SK-N-SH (cell line): ENCODE measurements around the gene PCCB. TPM values are rescaled to one million over a fixed set of nuclear protein-coding genes. Genes with fewer than 3 reads are reported as not detected.

Source experiments
- CTCF ChIA-PET: fragments of 300-600, 350-600 bp; formaldehyde crosslinking; extraction: SDS; loops from one replicate; lab custom pipeline; 2021; lab: Yijun Ruan, JAX
- POLR2A ChIA-PET: fragments of 350-600 bp; sonication (Branson Sonifier 250); formaldehyde crosslinking; extraction: SDS; loops from one replicate; lab custom pipeline; 2020; ENCODE audit warnings: antibody characterized with exemption, inconsistent platforms; lab: Yijun Ruan, JAX
- DNase-seq: peaks from one replicate; pipeline ENCODE4 v3.0.0; 2012
- H2AFZ ChIP-seq: fragments of 200-600 bp; sonication (generic); 2 replicates; pipeline ENCODE4 v1.8.1; 2016; ENCODE audit warnings: antibody characterized with exemption, mild to moderate bottlenecking, low read depth
- H3F3A ChIP-seq: fragments of 200-600 bp; sonication (generic); replicated peaks from 2 replicates; pipeline ENCODE3; 2016; ENCODE audit warnings: antibody characterized with exemption, mild to moderate bottlenecking; ENCODE audit not compliant: insufficient read depth
- H3K27ac ChIP-seq, 2 experiments: fragments of 200-500 bp in 1 of 2; fragments of 200-600 bp in 1 of 2; sonication (Bioruptor generic) in 1 of 2; sonication (generic), shearing (Covaris generic) in 1 of 2; 2 replicates each; pipeline versions ENCODE4 v1.5.1 to v1.6.1; 2014 to 2016; ENCODE audit warnings: low read depth in 2 of 2, inconsistent platforms in 1 of 2, low read length in 1 of 2, mild to moderate bottlenecking in 1 of 2, mixed read lengths in 1 of 2
- H3K27me3 ChIP-seq: fragments of 200-600 bp; sonication (generic), shearing (Covaris generic); 2 replicates; pipeline ENCODE4 v1.6.1; 2016; ENCODE audit warnings: mixed run types; ENCODE audit not compliant: insufficient read depth
- H3K36me3 ChIP-seq, 2 experiments: fragments of 200-500 bp in 1 of 2; fragments of 200-600 bp in 1 of 2; sonication (Bioruptor generic) in 1 of 2; sonication (generic) in 1 of 2; replicated peaks in 1 of 2; 2 replicates each; pipeline versions ENCODE3 to v1.5.1; 2014 to 2016; ENCODE audit warnings: low read length in 1 of 2, mild to moderate bottlenecking in 1 of 2; ENCODE audit not compliant: insufficient read depth in 2 of 2, control insufficient read depth in 1 of 2
- H3K4me1 ChIP-seq, 2 experiments: fragments of 200-500 bp in 1 of 2; fragments of 200-600 bp in 1 of 2; sonication (Bioruptor generic) in 1 of 2; sonication (generic), shearing (Covaris generic) in 1 of 2; 2 replicates each; pipeline versions ENCODE4 v1.5.1 to v1.6.1; 2014 to 2016; ENCODE audit warnings: low read depth in 1 of 2, low read length in 1 of 2, mixed run types in 1 of 2; ENCODE audit not compliant: insufficient read depth in 2 of 2, control insufficient read depth in 1 of 2
- H3K4me2 ChIP-seq: fragments of 200-600 bp; sonication (generic), shearing (Covaris generic); 2 replicates; pipeline ENCODE4 v1.6.1; 2017; ENCODE audit warnings: mixed run types
- H3K4me3 ChIP-seq, 2 experiments: fragments of 200-500 bp in 1 of 2; fragments of 200-600 bp in 1 of 2; sonication (Bioruptor generic) in 1 of 2; sonication (generic), shearing (Covaris generic) in 1 of 2; 2 replicates each; pipeline versions ENCODE4 v1.5.1 to v1.8.1; 2014 to 2016; ENCODE audit warnings: low read depth in 2 of 2, inconsistent platforms in 1 of 2, low read length in 1 of 2, mild to moderate bottlenecking in 1 of 2, mixed read lengths in 1 of 2, moderate library complexity in 1 of 2
- H3K79me2 ChIP-seq: fragments of 200-600 bp; sonication (generic); 2 replicates; pipeline ENCODE4 v1.8.1; 2017; ENCODE audit warnings: mild to moderate bottlenecking; ENCODE audit not compliant: insufficient read depth
- H3K9ac ChIP-seq: fragments of 200-600 bp; sonication (generic); 2 replicates; pipeline ENCODE4 v1.6.1; 2017; ENCODE audit warnings: mixed run types
- H3K9me2 ChIP-seq: fragments of 200-600 bp; sonication (generic); 2 replicates; pipeline ENCODE4 v1.6.1; 2017; ENCODE audit warnings: mixed run types
- H3K9me3 ChIP-seq: fragments of 200-600 bp; sonication (generic); 2 replicates; pipeline ENCODE4 v1.6.1; 2017; ENCODE audit warnings: mixed run types, mild to moderate bottlenecking, moderate library complexity
- H4K20me1 ChIP-seq: fragments of 200-600 bp; sonication (generic); 2 replicates; pipeline ENCODE4 v1.6.1; 2017; ENCODE audit warnings: mild to moderate bottlenecking, mixed run types; ENCODE audit not compliant: insufficient read depth
- CHD2 ChIP-seq: fragments of 150-350 bp; IDR thresholded peaks from 2 replicates; pipeline ENCODE4 v1.6.1; 2018; ENCODE audit warnings: low read length; ENCODE audit not compliant: partially characterized antibody
- CTCF ChIP-seq: fragments of 200-600 bp; sonication (generic); IDR thresholded peaks from 2 replicates; pipeline ENCODE4 v1.6.1; 2017; ENCODE audit warnings: antibody characterized with exemption, mild to moderate bottlenecking, moderate library complexity
- EP300 ChIP-seq, 2 experiments: IDR thresholded peaks; 2 replicates each; pipeline versions ENCODE4 v1.4.0 to v1.6.1; 2012; ENCODE audit warnings: borderline replicate concordance in 1 of 2, low read depth in 1 of 2, low read length in 1 of 2
- EZH2phosphoT487 ChIP-seq: fragments of 200-600 bp; sonication (generic); IDR thresholded peaks from 2 replicates; pipeline ENCODE4 v1.6.1; 2017; ENCODE audit warnings: low read depth, mixed run types, mild to moderate bottlenecking, antibody characterized with exemption, moderate library complexity, borderline replicate concordance
- FOXJ3 ChIP-seq: sonication (generic); formaldehyde crosslinking; IDR thresholded peaks from 2 replicates; pipeline ENCODE4 v1.5.1; 2020; ENCODE audit warnings: mild to moderate bottlenecking, missing genetic modification reagents
- GATA2 ChIP-seq: sonication (generic); formaldehyde crosslinking; IDR thresholded peaks from 2 replicates; pipeline ENCODE4 v1.5.0; 2020; ENCODE audit warnings: mild to moderate bottlenecking, missing genetic modification reagents
- IRF3 ChIP-seq: fragments of 150-350 bp; IDR thresholded peaks from 2 replicates; pipeline ENCODE4 v1.6.1; 2016; ENCODE audit warnings: mild to moderate bottlenecking, low read depth, low read length
- MEF2A ChIP-seq: IDR thresholded peaks from 2 replicates; pipeline ENCODE4 v1.4.0; 2012; ENCODE audit warnings: low read depth, borderline replicate concordance
- NFIC ChIP-seq: IDR thresholded peaks from 2 replicates; pipeline ENCODE4 v1.4.0; 2012; ENCODE audit warnings: borderline replicate concordance
- PBX3 ChIP-seq: IDR thresholded peaks from 2 replicates; pipeline ENCODE4; 2012
- POLR2AphosphoS5 ChIP-seq: IDR thresholded peaks from 2 replicates; pipeline ENCODE4 v1.6.1; 2012; ENCODE audit warnings: low read depth, low read length
- RCOR1 ChIP-seq: fragments of 150-350 bp; IDR thresholded peaks from 2 replicates; pipeline ENCODE4 v1.6.1; 2017; ENCODE audit warnings: antibody characterized with exemption, low read length
- SIN3A ChIP-seq: IDR thresholded peaks from 2 replicates; pipeline ENCODE4 v1.6.1; 2012; ENCODE audit warnings: low read depth, mild to moderate bottlenecking, low read length, moderate library complexity, borderline replicate concordance
- SMC3 ChIP-seq: IDR thresholded peaks from 2 replicates; pipeline ENCODE4 v1.6.1; 2012; ENCODE audit warnings: low read depth, low read length, improper control_type of control experiment
- TCF12 ChIP-seq: IDR thresholded peaks from 2 replicates; pipeline ENCODE4 v1.4.0; 2012
- USF1 ChIP-seq: IDR thresholded peaks from 2 replicates; pipeline ENCODE4 v1.4.0; 2012; ENCODE audit warnings: low read depth, borderline replicate concordance
- USF2 ChIP-seq: fragments of 150-350 bp; IDR thresholded peaks from 2 replicates; pipeline ENCODE4 v1.6.1; 2017; ENCODE audit warnings: antibody characterized with exemption, low read length, low read depth, borderline replicate concordance
- ZBTB33 ChIP-seq: IDR thresholded peaks from 2 replicates; pipeline ENCODE4 v1.4.0; 2012; ENCODE audit warnings: low read depth, borderline replicate concordance
- WGBS: methylation state at CpG from one replicate; pipeline ENCODE4 v1.1.6; 2017; ENCODE audit warnings: low lambda C conversion rate; 5-methylcytosine and 5-hydroxymethylcytosine counted together
- polyA plus RNA-seq, 3 experiments: library from polyadenylated mRNA; depleted of rRNA; stranded (reverse); fragments of >200 nt; gene quantifications; 2 replicates each; pipeline ENCODE4 v1.2.3, GENCODE V29; 2012

The PCCB gene
- polyA plus RNA-seq, 1 of the 3 experiments (the other 2 are of a cell fraction), result 67.5 TPM

- Histone ChIP-seq H3K27me3 (0 out of 2 replicates have a peak, but pooled peaks cover 4% of the 10 kb centered on the region), H3K4me3 (no peak overlapping the region), H3K4me1 (no peaks in the 10 kb centered on the region)
- POLR2A ChIA-PET, result no interaction called here
- no peak for DNase-seq
- TF ChIP-seq TCF12 (no peak), SMC3 (no peak), SIN3A (no peak), EZH2phosphoT487 (no peak), RCOR1 (no peak), MEF2A (no peak), GATA2 (CRISPR knock-in tag) (no peak), NFIC (no peak), PBX3 (no peak), CTCF (no peak), POLR2AphosphoS5 (no peak), FOXJ3 (no peak), ZBTB33 (no peak)
- TF ChIP-seq, all 33 proteins: peak for 0
- no peaks in the 10 kb centered on the region for H3K9me2 ChIP-seq
- H3K4me2 ChIP-seq, result no peak overlapping the region
- no peaks in the 10 kb centered on the region for H3F3A ChIP-seq
- H3K36me3 ChIP-seq, result no peaks in the 10 kb centered on the region
- no peaks in the 10 kb centered on the region for H4K20me1 ChIP-seq
- H3K9me3 ChIP-seq, result no peaks in the 10 kb centered on the region
- CTCF ChIA-PET, result no interaction called here
- H3K27ac ChIP-seq, result no peak overlapping the region
- no peak overlapping the region for H2AFZ ChIP-seq
- no peaks in the 10 kb centered on the region for H3K79me2 ChIP-seq
- WGBS, result 67% methylated on average over 2 of the region's 2 CpGs
- no peak overlapping the region for H3K9ac ChIP-seq
Measured at GRCh38 chr3:136236109-136236508, 14.0 kb upstream of the PCCB start.

- Histone ChIP-seq H3K36me3 (no peaks in the 10 kb centered on the region), H2AFZ (no peak overlapping the region), H3K4me1 (no peaks in the 10 kb centered on the region), H3K4me2 (no peak overlapping the region), H3K9ac (no peak overlapping the region), H4K20me1 (no peaks in the 10 kb centered on the region), H3K9me2 (no peaks in the 10 kb centered on the region), H3K9me3 (no peaks in the 10 kb centered on the region), H3K27me3 (peaks cover 6% of the 10 kb centered on the region; the same call in 1 of the 2 replicates), H3F3A (no peaks in the 10 kb centered on the region), H3K4me3 (no peak overlapping the region), H3K27ac (no peak overlapping the region), H3K79me2 (no peaks in the 10 kb centered on the region)
- DNase-seq, result no peak
- POLR2A ChIA-PET, result no interaction called here
- WGBS, result 68% methylated on average over 1 of the region's 1 CpG
- CTCF ChIA-PET, result no interaction called here
- TF ChIP-seq SMC3 (no peak), IRF3 (no peak), CHD2 (no peak), USF2 (no peak), EP300 (IDR thresholded peaks at IDR 0.05; ENCODE audit: borderline replicate concordance in 1 of 2, low read depth in 1 of 2, low read length in 1 of 2) (no peak), USF1 (no peak), MEF2A (no peak), RCOR1 (no peak), EZH2phosphoT487 (no peak)
Measured at GRCh38 chr3:136237103-136237502, 13.0 kb upstream of the PCCB start.
